HL-60 (cell line): Measurements from ENCODE around the gene AGAP1.

Experiments
- DNase-seq, 2 experiments: peaks; one replicate each; pipeline ENCODE4 v3.0.0-alpha.2; 2010 to 2020; ENCODE audit warnings: low read depth in 1 of 2, low spot score in 1 of 2
- H3K27ac ChIP-seq: fragments of 250-450 bp; sonication (Bioruptor Pico); replicated peaks from 2 replicates; pipeline ENCODE4 v1.5.1; 2020; ENCODE audit warnings: mild to moderate bottlenecking, moderate library complexity
- H3K27me3 ChIP-seq: fragments of 250-450 bp; sonication (Bioruptor Pico); 2 replicates; pipeline ENCODE4 v1.5.1; 2021; ENCODE audit warnings: mild to moderate bottlenecking, moderate library complexity; ENCODE audit not compliant: insufficient read depth, poor library complexity, severe bottlenecking
- H3K4me3 ChIP-seq: replicated peaks from 2 replicates; pipeline ENCODE4 v1.5.1; 2011; ENCODE audit warnings: mild to moderate bottlenecking, control low read depth, low read length; ENCODE audit not compliant: insufficient read depth
- CTCF ChIP-seq: IDR thresholded peaks from one replicate; pipeline ENCODE4 v1.5.1; 2011; ENCODE audit warnings: low read length, control low read depth, inconsistent platforms; ENCODE audit not compliant: insufficient read depth
- GABPA ChIP-seq: IDR thresholded peaks from 2 replicates; pipeline ENCODE4 v1.6.1; 2012; ENCODE audit warnings: low read depth
- POLR2AphosphoS5 ChIP-seq: IDR thresholded peaks from 2 replicates; pipeline ENCODE4 v1.6.1; 2012; ENCODE audit warnings: low read depth
- REST ChIP-seq: IDR thresholded peaks from 2 replicates; pipeline ENCODE4 v1.6.1; 2012; ENCODE audit warnings: low read depth; ENCODE audit not compliant: insufficient replicate concordance
- SPI1 ChIP-seq: IDR thresholded peaks from 2 replicates; pipeline ENCODE4 v1.6.1; 2012; ENCODE audit warnings: low read depth, mild to moderate bottlenecking, borderline replicate concordance

AGAP1 gene

GRCh38 chr2:235506997-235507615 is 13.3 kb downstream of the AGAP1 start:
- DNase-seq: no peak
- TF ChIP-seq SPI1: no peak
- TF ChIP-seq GABPA: no peak
- Histone ChIP-seq H3K27me3 (no peaks in the 10 kb centered on the region), H3K4me3 (no peak overlapping the region), H3K27ac (no peak overlapping the region)

GRCh38 chr2:235507928-235508327 is 14.1 kb downstream of the AGAP1 start:
- no peaks in the 10 kb centered on the region for H3K27me3 ChIP-seq
- H3K27ac ChIP-seq: no peak overlapping the region
- no peak for TF ChIP-seq REST
- no peak overlapping the region for H3K4me3 ChIP-seq
- no peak for DNase-seq

- no peak for TF ChIP-seq POLR2AphosphoS5
- no peak for TF ChIP-seq REST
- no peak for TF ChIP-seq CTCF
- TF ChIP-seq GABPA: no peak
- TF ChIP-seq SPI1: no peak
- Histone ChIP-seq H3K27ac (no peak overlapping the region), H3K4me3 (no peak overlapping the region), H3K27me3 (no peaks in the 10 kb centered on the region)
- DNase-seq: no peak
These were observed 14.7 kb downstream of the AGAP1 start for GRCh38 chr2:235508371-235509160.

- DNase-seq: no peak
- H3K27me3 ChIP-seq: no peaks in the 10 kb centered on the region
- no peak overlapping the region for H3K27ac ChIP-seq
- no peak for TF ChIP-seq GABPA
- no peak for TF ChIP-seq CTCF
- TF ChIP-seq REST: no peak
- no peak for TF ChIP-seq POLR2AphosphoS5
- TF ChIP-seq SPI1: no peak
- H3K4me3 ChIP-seq: no peak overlapping the region
These were observed 16.5 kb downstream of the AGAP1 start for GRCh38 chr2:235510318-235510717.
